Natural killer cell (primary cell): ENCODE results near the gene ZNF561. TPM values are rescaled to one million over a fixed set of nuclear protein-coding genes. Genes with fewer than 3 reads are reported as not detected.

Experiments
- ATAC-seq, 3 donors: fragments of 150-1000 bp in 2 of 3; fragments of 200-7000 bp in 1 of 3; cut with Tn5 transposase; 1 replicate in 1 of 3; 2 replicates in 2 of 3; pipeline ENCODE4 v1.10.0; 2021; ENCODE audit warnings: mild to moderate bottlenecking in 2 of 3, moderate library complexity in 2 of 3
- DNase-seq, 2 donors: peaks; one replicate each; pipeline versions ENCODE4 v3.0.0 to v3.0.0-alpha.2; 2013 to 2021; ENCODE audit warnings: mixed read lengths in 1 of 2
- H3K27ac ChIP-seq: one replicate; pipeline ENCODE4 v1.5.1; 2013; ENCODE audit warnings: mild to moderate bottlenecking, low read length
- H3K27me3 ChIP-seq: one replicate; pipeline ENCODE4 v1.6.1; 2013; ENCODE audit warnings: low read length; ENCODE audit not compliant: control insufficient read depth, insufficient read depth
- H3K36me3 ChIP-seq: one replicate; pipeline ENCODE4 v1.6.1; 2013; ENCODE audit warnings: low read length; ENCODE audit not compliant: control insufficient read depth, insufficient read depth
- H3K4me1 ChIP-seq: one replicate; pipeline ENCODE4 v1.6.1; 2013; ENCODE audit warnings: low read length; ENCODE audit not compliant: control insufficient read depth, insufficient read depth
- H3K4me3 ChIP-seq: one replicate; pipeline ENCODE4 v1.5.1; 2013; ENCODE audit warnings: low read length
- H3K9me3 ChIP-seq: one replicate; pipeline ENCODE4 v1.6.1; 2013; ENCODE audit warnings: low read length; ENCODE audit not compliant: control insufficient read depth, insufficient read depth
- H3K27ac Mint-ChIP-seq, 2 donors: one replicate each; pipeline ENCODE4 v1.8.0; 2022; ENCODE audit warnings: mild to moderate bottlenecking in 2 of 2, mixed read lengths in 2 of 2, moderate library complexity in 1 of 2
- H3K27me3 Mint-ChIP-seq, 2 donors: one replicate each; pipeline ENCODE4 v1.8.0; 2022; ENCODE audit warnings: low read depth in 2 of 2, mixed read lengths in 2 of 2
- H3K36me3 Mint-ChIP-seq: one replicate; pipeline ENCODE4 v1.8.0; 2022; ENCODE audit warnings: mixed read lengths
- H3K4me1 Mint-ChIP-seq, 2 donors: one replicate each; pipeline ENCODE4 v1.8.0; 2022; ENCODE audit warnings: mixed read lengths in 2 of 2
- H3K4me3 Mint-ChIP-seq: one replicate; pipeline ENCODE4 v1.8.0; 2022; ENCODE audit warnings: mild to moderate bottlenecking, moderate library complexity, mixed read lengths
- H3K9me3 Mint-ChIP-seq, 2 donors: one replicate each; pipeline ENCODE4 v1.8.0; 2022; ENCODE audit warnings: mixed read lengths in 2 of 2
- CTCF ChIP-seq: fragments of 200-600 bp; IDR thresholded peaks from one replicate; pipeline ENCODE4 v1.8.0; 2022; ENCODE audit warnings: antibody characterized with exemption
- WGBS: methylation state at CpG from one replicate; pipeline ENCODE4 v1.1.7; 2013; ENCODE audit warnings: missing lambda C conversion rate; ENCODE audit not compliant: insufficient coverage; 5-methylcytosine and 5-hydroxymethylcytosine counted together
- intact Hi-C: fragments of 100-400 bp; cut with micrococcal nuclease; formaldehyde crosslinking; loops from one replicate; pipeline ENCODE4 v1.14.2; 2022
- total RNA-seq, 4 donors: library from RNA; stranded (reverse); fragments of 120-200 nt in 1 of 4; gene quantifications; one replicate each; pipeline versions ENCODE4 v1.2.3 to v1.2.4, GENCODE V29; 2013 to 2022

Gene ZNF561
- total RNA-seq, 3 donors from 2014 or later (not counting 1 experiment from before 2014, with no cell fraction given): 32.2 to 47.3 (median 36.9) TPM

GRCh38 chr19:9615844-9616243, 5.2 kb downstream of the ZNF561 start:
- no peak overlapping the region for H3K4me3 Mint-ChIP-seq
- TF ChIP-seq CTCF: no peak
- H3K27me3 ChIP-seq: no peaks in the 10 kb centered on the region
- H3K36me3 ChIP-seq: peaks cover 67% of the 10 kb centered on the region
- intact Hi-C loops: no loop called here
- no peak for ATAC-seq
- peaks cover 17% of the 10 kb centered on the region for H3K9me3 ChIP-seq
- H3K27ac ChIP-seq: no peak overlapping the region
- no peak overlapping the region for H3K4me3 ChIP-seq
- peaks cover 10% of the 10 kb centered on the region for H3K4me1 ChIP-seq
- no peak for DNase-seq
- H3K36me3 Mint-ChIP-seq: peaks cover 28% of the 10 kb centered on the region
- H3K4me1 Mint-ChIP-seq: peaks cover 6 to 7% of the 10 kb centered on the region in 2 donors
- no peaks in the 10 kb centered on the region for H3K27me3 Mint-ChIP-seq
- peaks cover 0 to 1% of the 10 kb centered on the region in 2 donors for H3K9me3 Mint-ChIP-seq
- no peak overlapping the region for H3K27ac Mint-ChIP-seq

- H3K4me3 Mint-ChIP-seq: no peak overlapping the region
- no peak for TF ChIP-seq CTCF
- no peak overlapping the region for H3K27ac Mint-ChIP-seq
- H3K36me3 Mint-ChIP-seq: peaks cover 52% of the 10 kb centered on the region
- intact Hi-C loops: no loop called here
- ATAC-seq: no peak
- Histone ChIP-seq H3K36me3 (peaks cover 51% of the 10 kb centered on the region), H3K4me3 (no peak overlapping the region), H3K27ac (no peak overlapping the region), H3K4me1 (no peaks in the 10 kb centered on the region), H3K9me3 (peaks cover 44% of the 10 kb centered on the region), H3K27me3 (no peaks in the 10 kb centered on the region)
- H3K27me3 Mint-ChIP-seq: no peaks in the 10 kb centered on the region
- H3K4me1 Mint-ChIP-seq: no peaks in the 10 kb centered on the region
- WGBS: 100% methylated on average over 1 of the region's 2 CpGs
- peaks cover 3 to 9% of the 10 kb centered on the region in 2 donors for H3K9me3 Mint-ChIP-seq
- DNase-seq: no peak
Measured at GRCh38 chr19:9610484-9611113, 10.4 kb downstream of the ZNF561 start.

DNA sequence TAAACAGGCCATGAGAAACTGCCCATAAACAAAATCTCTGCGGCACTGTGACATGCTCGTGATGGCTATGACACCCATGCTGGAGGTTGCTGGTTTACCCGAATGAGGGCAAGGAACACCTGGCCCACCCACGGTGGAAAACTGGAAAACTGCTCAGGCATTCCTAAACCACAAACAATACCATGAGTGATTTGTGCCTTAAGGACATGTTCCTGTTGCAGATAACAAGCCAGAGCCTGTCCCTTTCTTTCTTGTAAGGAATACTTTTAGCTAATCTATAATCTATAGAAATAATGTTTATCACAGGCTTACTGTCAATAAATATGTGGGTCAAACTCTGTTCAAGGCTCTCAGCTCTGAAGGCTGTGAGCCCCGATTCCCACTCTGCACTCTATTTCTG, 12.1 kb downstream of the ZNF561 start:
- H3K27ac Mint-ChIP-seq: no peak overlapping the region
- Histone ChIP-seq H3K4me3 (no peak overlapping the region), H3K4me1 (no peaks in the 10 kb centered on the region), H3K27me3 (no peaks in the 10 kb centered on the region), H3K27ac (no peak overlapping the region), H3K9me3 (peaks cover 48% of the 10 kb centered on the region), H3K36me3 (peaks cover 36% of the 10 kb centered on the region)
- peaks cover 44% of the 10 kb centered on the region for H3K36me3 Mint-ChIP-seq
- no peaks in the 10 kb centered on the region for H3K4me1 Mint-ChIP-seq
- H3K9me3 Mint-ChIP-seq: peaks cover 3 to 11% of the 10 kb centered on the region in 2 donors
- DNase-seq (no peak), ATAC-seq (no peak)
- WGBS: over 99% methylated on average over 5 of the region's 5 CpGs
- intact Hi-C loops: no loop called here
- no peaks in the 10 kb centered on the region for H3K27me3 Mint-ChIP-seq
- TF ChIP-seq CTCF: no peak
- no peak overlapping the region for H3K4me3 Mint-ChIP-seq

DNA sequence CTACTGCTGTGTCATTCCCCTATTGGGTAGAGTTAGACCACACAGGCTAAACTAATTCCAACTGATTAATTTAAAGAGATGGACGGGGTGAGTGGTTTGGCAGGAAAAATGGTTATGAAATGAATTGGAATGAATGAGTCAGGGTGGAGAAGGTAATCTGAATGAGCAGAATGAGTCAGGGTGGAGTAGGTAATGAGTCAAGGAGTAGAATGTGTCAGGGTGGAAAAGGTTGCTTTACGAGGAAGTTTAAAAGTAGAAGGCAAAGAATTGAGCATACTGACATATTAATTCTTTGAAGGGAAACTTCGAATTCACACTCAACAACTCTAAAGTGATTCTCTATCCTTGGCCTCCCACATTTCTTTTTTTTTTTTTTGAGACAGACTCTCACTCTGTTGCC, 24.0 kb downstream of the ZNF561 start:
- no peak overlapping the region for H3K4me3 ChIP-seq

More for the DNA sequence above, 24.0 kb downstream of the ZNF561 start:
- Mint-ChIP-seq H3K36me3 (no peaks in the 10 kb centered on the region), H3K4me1 (no peaks in the 10 kb centered on the region), H3K27ac (no peak overlapping the region), H3K27me3 (peaks cover 9 to 15% of the 10 kb centered on the region in 2 donors), H3K4me3 (no peak overlapping the region), H3K9me3 (peaks cover 0 to 4% of the 10 kb centered on the region in 2 donors)
- ATAC-seq (no peak), DNase-seq (no peak)
- Histone ChIP-seq H3K36me3 (no peaks in the 10 kb centered on the region), H3K27ac (no peak overlapping the region), H3K27me3 (no peaks in the 10 kb centered on the region), H3K4me1 (no peaks in the 10 kb centered on the region), H3K9me3 (peaks cover 10% of the 10 kb centered on the region)
- TF ChIP-seq CTCF: no peak
- intact Hi-C loops: no loop called here
- WGBS: 77% methylated on average over 2 of the region's 3 CpGs
